Eye (tissue), 1 donor: ENCODE data around the gene PSG4.
"Not testable (repeated sequence)": the region's sequence is repeated elsewhere in the genome, so short reads cannot be mapped to it uniquely, and the experiment has no call there.

ENCODE experiments used
- DNase-seq: peaks from one replicate; pipeline ENCODE4 v3.0.0-alpha.2; 2015

The PSG4 gene

GRCh38 chr19:43197666-43198397 is 7.6 kb downstream of the PSG4 start:
- not testable (repeated sequence) for DNase-seq

GRCh38 chr19:43194397-43194796 is 11.0 kb downstream of the PSG4 start:
- not testable (repeated sequence) for DNase-seq

- not testable (repeated sequence) for DNase-seq
These were observed 12.9 kb downstream of the PSG4 start for GRCh38 chr19:43192381-43193155.

- not testable (repeated sequence) for DNase-seq
These were observed 17.3 kb downstream of the PSG4 start for GRCh38 chr19:43188092-43188491.

- DNase-seq = not testable (repeated sequence)
These were observed 19.0 kb downstream of the PSG4 start, which contains the start of gene PSG5 for GRCh38 chr19:43186311-43186935. PSG5 (minus strand) TSS chr19:43186536; CDS start chr19:43186405, 131 bp downstream.

- DNase-seq = not testable (repeated sequence)
These were observed 23.3 kb downstream of the PSG4 start for GRCh38 chr19:43181869-43182771.

- not testable (repeated sequence) for DNase-seq
These were observed 25.8 kb downstream of the PSG4 start for GRCh38 chr19:43179569-43180147.

GRCh38 chr19:43178577-43178976 is 26.9 kb downstream of the PSG4 start:
- not testable (repeated sequence) for DNase-seq

GRCh38 chr19:43165906-43166305 is 39.5 kb downstream of the PSG4 start:
- not testable (repeated sequence) for DNase-seq

GRCh38 chr19:43163135-43163534 is 42.3 kb downstream of the PSG4 start:
- not testable (repeated sequence) for DNase-seq

- DNase-seq = not testable (repeated sequence)
These were observed 43.2 kb downstream of the PSG4 start for GRCh38 chr19:43162261-43162660.

- DNase-seq = no peak
These were observed 53.2 kb downstream of the PSG4 start for GRCh38 chr19:43152214-43152613.

GRCh38 chr19:43149788-43150187 is 55.6 kb downstream of the PSG4 start:
- DNase-seq = not testable (repeated sequence)

GRCh38 chr19:43148233-43148632 is 57.2 kb downstream of the PSG4 start:
- DNase-seq = peak; percentile 2
